ENCODE results near the gene HAGHL. TPM values are rescaled to one million over a fixed set of nuclear protein-coding genes. Genes with fewer than 3 reads are reported as not detected.
A peak's percentile ranks its signal among the peaks of the same experiment; 100 is the strongest.

HAGHL gene
- total and polyA plus RNA-seq, 4 experiments from 2014 or later = 2.2 to 24.4 (median 10.6) TPM

DNA sequence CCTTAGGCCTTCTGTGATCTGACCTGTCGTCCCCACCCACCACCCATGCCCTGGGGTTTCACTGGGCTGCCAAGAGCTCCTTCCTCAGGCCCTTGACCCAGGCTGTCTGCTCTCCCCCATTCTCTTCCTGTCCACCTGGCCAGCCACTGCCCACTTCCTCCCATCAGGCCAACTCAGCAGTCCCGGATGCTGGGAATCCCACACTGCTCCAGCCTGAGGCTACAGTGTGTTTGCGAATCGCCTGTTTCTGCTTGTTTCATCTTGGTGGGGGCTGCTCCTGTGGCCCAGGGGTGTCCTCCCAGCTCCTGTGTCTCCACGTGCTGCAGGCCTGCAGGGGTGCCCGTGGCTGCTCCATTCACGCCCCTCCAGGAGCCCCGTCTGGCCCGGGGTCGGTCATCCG is 12.8 kb upstream of the HAGHL start:
- Histone ChIP-seq H3K36me3 (ENCODE audit: insufficient read depth, low read length) (no peaks in the 10 kb centered on the region), H3K27ac (ENCODE audit: low read depth, low read length) (no peak overlapping the region), H3K9me3 (ENCODE audit: control insufficient read depth in 1 of 2, low read length in 2 of 2) (no peaks in the 10 kb centered on the region), H3K4me3 (ENCODE audit: low read length in 2 of 2) (no peak overlapping the region), H3K27me3 (ENCODE audit: insufficient read depth, low read length) (peaks cover 15% of the 10 kb centered on the region), H3K4me1 (ENCODE audit: insufficient read depth, low read length) (peaks cover 14% of the 10 kb centered on the region)
- peaks cover 6 to 15% of the 10 kb centered on the region in 2 donors for H3K27me3 Mint-ChIP-seq
- H3K36me3 Mint-ChIP-seq = no peaks in the 10 kb centered on the region
- no peak for DNase-seq
- ChIA-PET CTCF (ENCODE audit: partially characterized antibody) (interaction anchor here (0.7 to 6.0 kb wide), 5 partner anchors 11 to 72 kb away, joined by 3 to 84 read pairs (median 3); partner anchors contain the start of genes CCDC78, CHTF18 and RPUSD1), POLR2A (ENCODE audit: partially characterized antibody) (interaction anchor here (1.4 to 9.0 kb wide), 5 partner anchors 11 to 71 kb away, joined by 5 to 71 read pairs (median 15); partner anchors contain the start of genes ANTKMT, CCDC78, CIAO3 and HAGHL)
- intact Hi-C loops (cut with micrococcal nuclease) = no loop called here
- peak overlapping the region in 1 of 7 donors; percentile 27 for H3K27ac Mint-ChIP-seq
- H3K9me3 Mint-ChIP-seq = no peaks in the 10 kb centered on the region
- peak overlapping the region in 3 of 8 donors; percentile 6 to 32 (median 7) for H3K4me3 Mint-ChIP-seq
- H3K4me1 Mint-ChIP-seq = peaks cover 0 to 15% (median 5%) of the 10 kb centered on the region in 4 donors

DNA sequence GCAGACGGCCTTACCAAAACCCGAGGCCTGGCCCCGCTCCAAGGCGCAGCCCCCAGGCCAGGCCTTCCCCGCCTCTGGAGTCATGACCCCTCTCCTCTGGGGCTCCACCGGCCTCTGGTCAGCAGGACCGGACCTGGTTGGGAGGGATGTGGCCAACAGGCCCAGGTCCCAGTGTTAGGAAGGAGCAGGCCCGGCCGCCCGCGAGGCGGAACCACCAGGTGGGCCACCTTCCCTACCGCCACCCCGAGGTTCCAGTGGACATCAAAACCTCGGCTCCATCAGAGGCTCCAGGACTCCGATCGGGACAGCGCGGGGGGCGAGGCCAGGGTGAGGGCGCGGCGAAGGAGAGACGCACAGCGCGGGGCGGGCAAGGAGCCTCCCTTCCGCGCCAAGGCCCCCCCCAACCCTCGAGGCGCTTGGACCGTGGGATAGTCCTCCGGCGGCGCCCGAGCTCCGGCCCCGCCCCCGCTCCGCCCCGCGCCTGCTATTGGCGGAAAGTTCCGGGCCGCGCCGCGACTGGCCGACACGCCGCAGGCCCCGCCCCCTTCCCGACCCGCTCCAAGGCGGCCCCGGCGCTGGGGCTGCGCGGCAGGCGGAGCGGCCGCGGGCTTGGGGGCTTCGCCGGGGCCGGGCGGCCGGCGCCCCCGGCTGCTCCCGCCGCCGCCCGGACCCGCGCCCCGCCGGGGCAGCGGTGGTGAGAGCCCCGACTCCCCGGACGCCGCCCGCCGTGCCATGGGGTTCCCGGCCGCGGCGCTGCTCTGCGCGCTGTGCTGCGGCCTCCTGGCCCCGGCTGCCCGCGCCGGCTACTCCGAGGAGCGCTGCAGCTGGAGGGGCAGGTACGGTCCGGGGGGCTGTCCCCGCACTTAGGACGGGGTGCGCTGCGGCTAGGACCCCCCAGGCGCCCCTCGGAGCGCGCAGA is 12.1 kb upstream of the HAGHL start, which contains the start of gene METRN:
TSS of gene METRN (plus strand) at position 561 of the 919 bp plus-strand sequence. CDS start at position 733, 172 bp downstream.
- H3K36me3 ChIP-seq (ENCODE audit: insufficient read depth, low read length) = no peaks in the 10 kb centered on the region
- no peak within 1 kb of the TSS for H3K27ac ChIP-seq (ENCODE audit: low read depth, low read length)
- Mint-ChIP-seq H3K27ac (peak within 1 kb of the TSS in 2 of 7 donors; percentile 35 to 44), H3K36me3 (no peaks in the 10 kb centered on the region), H3K27me3 (peaks cover 0 to 8% of the 10 kb centered on the region in 2 donors), H3K4me1 (peaks cover 0 to 22% (median 9%) of the 10 kb centered on the region in 4 donors), H3K9me3 (no peaks in the 10 kb centered on the region), H3K4me3 (peak within 1 kb of the TSS; percentile 39 to 73 (median 56))
- peaks cover 10% of the 10 kb centered on the region for H3K27me3 ChIP-seq (ENCODE audit: insufficient read depth, low read length)
- ChIA-PET POLR2A (ENCODE audit: partially characterized antibody) (interaction anchor here (1.0 to 9.0 kb wide), 9 partner anchors 10 to 78 kb away, joined by 3 to 71 read pairs (median 5); partner anchors contain the start of genes ANTKMT, CCDC78, CIAO3 and HAGHL), CTCF (ENCODE audit: partially characterized antibody) (interaction anchor here (0.8 to 6.0 kb wide), 5 partner anchors 17 to 71 kb away, joined by 3 to 84 read pairs (median 3); partner anchors contain the start of genes CHTF18, CIAO3 and RPUSD1)
- intact Hi-C loops (cut with micrococcal nuclease) = no loop called here
- peak within 1 kb of the TSS in 1 of 2 donors; percentile 43 for H3K4me3 ChIP-seq (ENCODE audit: low read length in 2 of 2)
- peak; percentile 81 to 85 (median 84) for DNase-seq
- H3K9me3 ChIP-seq (ENCODE audit: control insufficient read depth in 1 of 2, low read length in 2 of 2) = no peaks in the 10 kb centered on the region
- peaks cover 21% of the 10 kb centered on the region for H3K4me1 ChIP-seq (ENCODE audit: insufficient read depth, low read length)

DNA sequence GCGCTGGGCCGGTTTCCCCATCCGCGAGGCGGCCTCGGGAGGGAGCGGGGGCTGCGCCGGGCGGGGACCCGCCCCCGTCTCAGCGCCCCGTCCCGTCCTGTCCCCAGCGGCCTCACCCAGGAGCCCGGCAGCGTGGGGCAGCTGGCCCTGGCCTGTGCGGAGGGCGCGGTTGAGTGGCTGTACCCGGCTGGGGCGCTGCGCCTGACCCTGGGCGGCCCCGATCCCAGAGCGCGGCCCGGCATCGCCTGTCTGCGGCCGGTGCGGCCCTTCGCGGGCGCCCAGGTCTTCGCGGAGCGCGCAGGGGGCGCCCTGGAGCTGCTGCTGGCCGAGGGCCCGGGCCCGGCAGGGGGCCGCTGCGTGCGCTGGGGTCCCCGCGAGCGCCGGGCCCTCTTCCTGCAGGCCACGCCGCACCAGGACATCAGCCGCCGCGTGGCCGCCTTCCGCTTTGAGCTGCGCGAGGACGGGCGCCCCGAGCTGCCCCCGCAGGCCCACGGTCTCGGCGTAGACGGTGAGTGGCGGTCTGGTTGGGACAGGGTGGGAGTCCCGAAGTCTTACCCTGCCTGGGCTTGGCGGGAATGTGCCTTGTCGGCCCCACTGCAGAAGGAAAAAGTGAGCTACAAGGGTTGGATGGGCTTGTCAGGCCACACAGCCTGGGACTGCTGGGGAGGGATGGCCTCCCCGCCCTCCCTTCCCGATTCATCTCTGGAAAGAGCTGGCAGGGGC is 11.3 kb upstream of the HAGHL start:
- peak overlapping the region in 2 of 7 donors; percentile 35 to 44 for H3K27ac Mint-ChIP-seq

DNA sequence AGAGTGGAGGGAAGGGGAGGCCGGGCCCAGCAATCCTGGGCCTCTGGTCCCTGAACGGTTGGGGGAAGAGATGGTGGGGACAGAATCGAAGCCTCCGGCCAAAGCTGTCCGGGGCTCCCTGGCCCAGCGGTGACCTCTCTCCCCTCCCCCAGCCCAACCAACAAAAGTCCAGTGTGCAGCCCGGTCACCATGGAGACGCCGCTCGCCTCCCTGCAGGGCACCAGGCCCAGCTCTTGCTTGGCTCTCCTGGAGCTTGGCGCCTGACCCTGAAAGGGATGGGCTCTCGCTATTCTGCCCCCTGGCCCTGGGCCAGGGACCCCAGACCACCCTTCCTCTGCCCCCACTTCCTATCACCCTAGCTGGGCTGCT is 10.7 kb upstream of the HAGHL start:
- Mint-ChIP-seq H3K9me3 (no peaks in the 10 kb centered on the region), H3K4me3 (peak overlapping the region; percentile 31 to 73 (median 58)), H3K4me1 (peaks cover 3 to 31% (median 14%) of the 10 kb centered on the region in 4 donors), H3K27me3 (peaks cover 0 to 4% of the 10 kb centered on the region in 2 donors), H3K27ac (peak overlapping the region in 1 of 7 donors; percentile 44), H3K36me3 (no peaks in the 10 kb centered on the region)
- H3K4me1 ChIP-seq (ENCODE audit: insufficient read depth, low read length) = peaks cover 32% of the 10 kb centered on the region
- intact Hi-C loops (cut with micrococcal nuclease) = no loop called here
- no peak for DNase-seq
- H3K9me3 ChIP-seq (ENCODE audit: control insufficient read depth in 1 of 2, low read length in 2 of 2) = no peaks in the 10 kb centered on the region
- ChIA-PET POLR2A (ENCODE audit: partially characterized antibody) (interaction anchor here (0.8 to 9.0 kb wide), 8 partner anchors 9 to 79 kb away, joined by 3 to 71 read pairs (median 8); partner anchors contain the start of genes ANTKMT, CCDC78, CHTF18 and CIAO3), CTCF (ENCODE audit: partially characterized antibody) (interaction anchor here (0.8 to 2.0 kb wide), 8 partner anchors 9 to 71 kb away, joined by 3 to 7 read pairs (median 4); partner anchors contain the start of gene CIAO3)
- no peaks in the 10 kb centered on the region for H3K36me3 ChIP-seq (ENCODE audit: insufficient read depth, low read length)
- no peak overlapping the region for H3K4me3 ChIP-seq (ENCODE audit: low read length in 2 of 2)
- no peaks in the 10 kb centered on the region for H3K27me3 ChIP-seq (ENCODE audit: insufficient read depth, low read length)
- H3K27ac ChIP-seq (ENCODE audit: low read depth, low read length) = no peak overlapping the region

More for the DNA sequence above, 11.3 kb upstream of the HAGHL start:
- peak overlapping the region; percentile 39 to 73 (median 56) for H3K4me3 Mint-ChIP-seq
- H3K36me3 Mint-ChIP-seq = no peaks in the 10 kb centered on the region
- no peak overlapping the region for H3K27ac ChIP-seq (ENCODE audit: low read depth, low read length)
- peak overlapping the region in 1 of 2 donors; percentile 43 for H3K4me3 ChIP-seq (ENCODE audit: low read length in 2 of 2)
- H3K4me1 ChIP-seq (ENCODE audit: insufficient read depth, low read length) = peaks cover 29% of the 10 kb centered on the region
- H3K27me3 ChIP-seq (ENCODE audit: insufficient read depth, low read length) = peaks cover 5% of the 10 kb centered on the region
- no peak for DNase-seq
- no peaks in the 10 kb centered on the region for H3K36me3 ChIP-seq (ENCODE audit: insufficient read depth, low read length)
- ChIA-PET POLR2A (ENCODE audit: partially characterized antibody) (interaction anchor here (0.9 to 9.0 kb wide), 10 partner anchors 9 to 79 kb away, joined by 3 to 71 read pairs (median 4); partner anchors contain the start of genes ANTKMT, CCDC78, CIAO3 and HAGHL), CTCF (ENCODE audit: partially characterized antibody) (interaction anchor here (0.8 to 2.0 kb wide), 10 partner anchors 8 to 71 kb away, joined by 3 to 7 read pairs (median 4); partner anchors contain the start of gene CIAO3)
- H3K4me1 Mint-ChIP-seq = peaks cover 3 to 30% (median 14%) of the 10 kb centered on the region in 4 donors
- H3K9me3 Mint-ChIP-seq = no peaks in the 10 kb centered on the region
- intact Hi-C loops (cut with micrococcal nuclease) = no loop called here
- no peaks in the 10 kb centered on the region for H3K9me3 ChIP-seq (ENCODE audit: control insufficient read depth in 1 of 2, low read length in 2 of 2)
- peaks cover 0 to 4% of the 10 kb centered on the region in 2 donors for H3K27me3 Mint-ChIP-seq

DNA sequence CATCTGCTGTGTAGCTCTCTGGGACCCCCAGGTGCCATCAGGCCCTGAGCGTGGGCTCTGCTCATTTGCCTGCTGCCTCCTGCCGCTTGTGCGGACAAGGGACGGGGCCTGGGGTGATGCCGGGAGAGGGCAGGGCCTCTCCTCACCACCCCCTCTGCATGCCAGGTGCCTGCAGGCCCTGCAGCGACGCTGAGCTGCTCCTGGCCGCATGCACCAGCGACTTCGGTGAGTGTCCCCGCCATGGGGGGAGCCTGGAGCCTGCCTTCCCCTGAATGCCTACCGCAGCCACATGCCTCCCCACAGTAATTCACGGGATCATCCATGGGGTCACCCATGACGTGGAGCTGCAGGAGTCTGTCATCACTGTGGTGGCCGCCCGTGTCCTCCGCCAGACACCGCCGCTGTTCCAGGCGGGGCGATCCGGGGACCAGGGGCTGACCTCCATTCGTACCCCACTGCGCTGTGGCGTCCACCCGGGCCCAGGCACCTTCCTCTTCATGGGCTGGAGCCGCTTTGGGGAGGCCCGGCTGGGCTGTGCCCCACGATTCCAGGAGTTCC is 10.1 kb upstream of the HAGHL start:
- H3K27me3 ChIP-seq (ENCODE audit: insufficient read depth, low read length) = no peaks in the 10 kb centered on the region
- no peak for DNase-seq
- no peaks in the 10 kb centered on the region for H3K9me3 ChIP-seq (ENCODE audit: control insufficient read depth in 1 of 2, low read length in 2 of 2)
- H3K27ac Mint-ChIP-seq = no peak overlapping the region
- intact Hi-C loops (cut with micrococcal nuclease) = no loop called here
- ChIA-PET POLR2A (ENCODE audit: partially characterized antibody) (interaction anchor here (0.8 to 9.0 kb wide), 6 partner anchors 8 to 71 kb away, joined by 3 to 71 read pairs (median 8); partner anchors contain the start of genes ANTKMT, CCDC78, CHTF18 and CIAO3), CTCF (ENCODE audit: partially characterized antibody) (interaction anchor here (1.0 to 2.0 kb wide), 4 partner anchors 20 to 34 kb away, joined by 4 to 7 read pairs (median 6); partner anchors contain the start of gene CIAO3)
- peak overlapping the region in 3 of 8 donors; percentile 46 to 59 (median 48) for H3K4me3 Mint-ChIP-seq
- no peak overlapping the region for H3K27ac ChIP-seq (ENCODE audit: low read depth, low read length)
- no peaks in the 10 kb centered on the region for H3K9me3 Mint-ChIP-seq
- no peaks in the 10 kb centered on the region for H3K36me3 Mint-ChIP-seq
- H3K4me1 ChIP-seq (ENCODE audit: insufficient read depth, low read length) = peaks cover 35% of the 10 kb centered on the region
- H3K4me1 Mint-ChIP-seq = peaks cover 3 to 31% (median 14%) of the 10 kb centered on the region in 4 donors
- H3K27me3 Mint-ChIP-seq = peaks cover 0 to 4% of the 10 kb centered on the region in 2 donors
- H3K36me3 ChIP-seq (ENCODE audit: insufficient read depth, low read length) = no peaks in the 10 kb centered on the region
- no peak overlapping the region for H3K4me3 ChIP-seq (ENCODE audit: low read length in 2 of 2)

All from CD4-positive, alpha-beta memory T cell (primary cell).